Cardiac muscle cell (in vitro differentiated cells and primary cell): Measurements from ENCODE around the gene SLC9A7. TPM values are rescaled to one million over a fixed set of nuclear protein-coding genes. Genes with fewer than 3 reads are reported as not detected.

Experiments
- DNase-seq, 2 donors: peaks; one replicate each; pipeline versions ENCODE4 v3.0.0 to v3.0.0-alpha.2; 2010 to 2017; ENCODE audit warnings: low read depth in 1 of 2, low spot score in 1 of 2
- H3K27ac ChIP-seq: fragments of 200-600 bp; sonication (generic); 2 replicates; pipeline ENCODE4 v1.5.1; 2016
- H3K27me3 ChIP-seq: fragments of 200-600 bp; sonication (generic); 2 replicates; pipeline ENCODE4 v1.6.0; 2016; ENCODE audit warnings: control low read depth
- H3K36me3 ChIP-seq: fragments of 200-600 bp; sonication (generic); 2 replicates; pipeline ENCODE4 v1.5.1; 2016; ENCODE audit warnings: control low read depth
- H3K4me1 ChIP-seq: fragments of 200-600 bp; sonication (generic); 2 replicates; pipeline ENCODE4 v1.8.1; 2017; ENCODE audit warnings: low read depth, mild to moderate bottlenecking, mixed run types
- H3K4me3 ChIP-seq: fragments of 200-600 bp; sonication (generic); 2 replicates; pipeline ENCODE4 v1.5.1; 2016; ENCODE audit warnings: mild to moderate bottlenecking
- H3K9me3 ChIP-seq: fragments of 200-600 bp; sonication (generic); 2 replicates; pipeline ENCODE4 v1.5.1; 2017; ENCODE audit warnings: low read depth, mild to moderate bottlenecking, control low read depth
- CTCF ChIP-seq: IDR thresholded peaks from 2 replicates; pipeline ENCODE4 v1.5.1; 2012; ENCODE audit warnings: low read depth, mild to moderate bottlenecking, low read length
- polyA plus RNA-seq: library from polyadenylated mRNA; unstranded; fragments of >200 nt; fragmentation: Nextera tagmentation; extraction: Ambion mirVana; gene quantifications from 2 replicates; pipeline ENCODE4 v1.2.1, GENCODE V29; 2016
- total RNA-seq: library from RNA; depleted of rRNA; stranded (reverse); fragments of >200 nt; gene quantifications from 2 replicates; pipeline ENCODE4 v1.2.3, GENCODE V29; 2016

SLC9A7 gene
- total and polyA plus RNA-seq, 2 experiments from 2014 or later, result 2.2 to 19.6 TPM

- H3K36me3 ChIP-seq, result no peaks in the 10 kb centered on the region
- no peak for TF ChIP-seq CTCF
- H3K9me3 ChIP-seq, result no peaks in the 10 kb centered on the region
- H3K4me3 ChIP-seq, result no peak overlapping the region
- H3K4me1 ChIP-seq, result no peaks in the 10 kb centered on the region
- no peak overlapping the region for H3K27ac ChIP-seq
- DNase-seq, result peak in 1 of 2 donors; percentile 52
- H3K27me3 ChIP-seq, result no peaks in the 10 kb centered on the region
Observed at GRCh38 chrX:46561824-46562657, 196.9 kb downstream of the SLC9A7 start.

- H3K27ac ChIP-seq, result no peak overlapping the region
- no peak overlapping the region for H3K4me3 ChIP-seq
- no peaks in the 10 kb centered on the region for H3K36me3 ChIP-seq
- DNase-seq, result peak in 1 of 2 donors; percentile 74
- H3K27me3 ChIP-seq, result no peaks in the 10 kb centered on the region
- H3K4me1 ChIP-seq, result no peaks in the 10 kb centered on the region
- no peak for TF ChIP-seq CTCF
- H3K9me3 ChIP-seq, result no peaks in the 10 kb centered on the region
Observed at GRCh38 chrX:46559062-46559461, 199.9 kb downstream of the SLC9A7 start.

GRCh38 chrX:46554942-46555341, 204.0 kb downstream of the SLC9A7 start:
- Histone ChIP-seq H3K4me3 (no peak overlapping the region), H3K36me3 (no peaks in the 10 kb centered on the region), H3K27ac (no peak overlapping the region), H3K9me3 (no peaks in the 10 kb centered on the region), H3K27me3 (no peaks in the 10 kb centered on the region), H3K4me1 (no peaks in the 10 kb centered on the region)
- TF ChIP-seq CTCF, result peak; percentile 27
- peak in 1 of 2 donors; percentile 57 for DNase-seq

- no peak for DNase-seq
- Histone ChIP-seq H3K4me1 (no peaks in the 10 kb centered on the region), H3K36me3 (no peaks in the 10 kb centered on the region), H3K27ac (no peak overlapping the region), H3K9me3 (no peaks in the 10 kb centered on the region), H3K27me3 (no peaks in the 10 kb centered on the region), H3K4me3 (no peak overlapping the region)
- no peak for TF ChIP-seq CTCF
Observed at GRCh38 chrX:46553935-46554334, 205.0 kb downstream of the SLC9A7 start.

GRCh38 chrX:46551494-46552128, 207.3 kb downstream of the SLC9A7 start:
- TF ChIP-seq CTCF, result no peak
- peak in 1 of 2 donors; percentile 78 for DNase-seq
- H3K4me1 ChIP-seq, result no peaks in the 10 kb centered on the region
- no peaks in the 10 kb centered on the region for H3K27me3 ChIP-seq
- H3K36me3 ChIP-seq, result no peaks in the 10 kb centered on the region
- peak overlapping the region; percentile 23 for H3K27ac ChIP-seq
- no peak overlapping the region for H3K4me3 ChIP-seq
- no peaks in the 10 kb centered on the region for H3K9me3 ChIP-seq
